Activated gamma-delta T cell treated with anti-CD3 and anti-CD28 coated beads, Interleukin-2, amount 50 U/mL, for 16 hours (primary cell): ENCODE results near the gene SHOC2.

Source experiments
- DNase-seq: peaks from one replicate; pipeline ENCODE4 v3.0.0-alpha.2; 2020; ENCODE audit warnings: low read depth

Gene SHOC2

GRCh38 chr10:110946496-110946895 is 27.1 kb downstream of the SHOC2 start:
- no peak for DNase-seq

DNA sequence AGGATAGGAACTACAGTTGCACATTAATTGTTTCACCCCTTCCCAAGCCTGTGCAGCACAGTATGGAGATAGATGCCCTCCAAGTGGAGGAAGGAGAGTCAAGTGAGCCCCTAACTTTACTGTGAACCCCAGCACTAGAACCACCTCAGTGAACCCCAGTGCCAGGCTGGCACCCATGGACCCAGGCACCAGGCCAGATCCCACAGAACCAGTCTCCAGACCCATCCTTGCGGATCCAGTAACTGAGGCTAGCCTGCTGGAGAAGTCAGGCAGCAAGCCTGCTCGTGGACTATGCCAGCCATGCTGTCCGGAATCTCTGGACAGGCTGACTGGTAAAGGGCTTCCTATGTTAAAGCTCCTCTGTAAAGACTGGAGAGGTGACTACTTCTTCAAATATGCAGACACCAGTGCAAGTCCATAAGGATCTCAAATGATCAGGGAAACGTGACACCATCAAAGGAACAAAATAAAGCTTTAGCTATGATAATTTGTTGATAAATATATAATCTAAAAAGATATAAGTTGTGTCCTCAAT is 27.7 kb downstream of the SHOC2 start:
- no peak for DNase-seq

- no peak for DNase-seq
Measured at GRCh38 chr10:110951381-110951780, 32.0 kb downstream of the SHOC2 start.

DNA sequence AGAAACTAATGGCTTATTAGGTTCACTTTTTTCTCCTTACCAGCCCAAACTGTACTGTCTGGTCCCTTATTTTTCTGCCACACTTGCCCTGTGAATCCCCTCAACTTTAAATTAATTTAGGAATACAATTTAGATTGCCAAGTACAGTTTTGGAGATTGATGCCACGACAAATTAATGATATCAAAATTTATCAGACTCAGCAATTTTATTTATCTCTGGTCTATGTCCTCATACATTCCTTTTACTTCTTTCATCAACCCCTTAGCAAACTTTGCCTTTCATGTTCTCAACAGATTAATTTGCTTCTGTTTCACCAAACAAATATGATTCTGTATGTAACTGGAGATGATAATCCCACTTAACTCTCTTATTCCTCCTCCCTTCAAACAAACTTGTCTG is 38.2 kb downstream of the SHOC2 start:
- DNase-seq: no peak

GRCh38 chr10:110959379-110960332 is 40.3 kb downstream of the SHOC2 start:
- no peak for DNase-seq

DNA sequence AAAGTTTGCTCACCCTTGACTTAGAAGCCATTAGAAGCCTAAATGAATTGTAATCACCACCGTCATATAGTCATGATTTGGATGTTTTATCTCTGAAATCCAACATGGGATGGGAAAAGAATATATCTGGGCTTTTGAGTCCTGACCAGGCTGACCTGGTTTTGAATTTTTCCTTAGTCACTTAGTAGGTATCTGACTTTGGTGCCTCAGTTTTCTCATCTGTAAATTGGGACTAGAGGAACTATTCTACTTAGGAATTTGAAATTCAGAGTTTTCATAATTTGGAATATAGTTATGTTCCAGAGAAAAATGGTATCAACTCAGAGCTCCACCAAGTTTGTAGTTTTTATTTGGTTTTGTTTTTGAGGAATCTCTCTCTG is 40.9 kb downstream of the SHOC2 start:
- DNase-seq: no peak

DNA sequence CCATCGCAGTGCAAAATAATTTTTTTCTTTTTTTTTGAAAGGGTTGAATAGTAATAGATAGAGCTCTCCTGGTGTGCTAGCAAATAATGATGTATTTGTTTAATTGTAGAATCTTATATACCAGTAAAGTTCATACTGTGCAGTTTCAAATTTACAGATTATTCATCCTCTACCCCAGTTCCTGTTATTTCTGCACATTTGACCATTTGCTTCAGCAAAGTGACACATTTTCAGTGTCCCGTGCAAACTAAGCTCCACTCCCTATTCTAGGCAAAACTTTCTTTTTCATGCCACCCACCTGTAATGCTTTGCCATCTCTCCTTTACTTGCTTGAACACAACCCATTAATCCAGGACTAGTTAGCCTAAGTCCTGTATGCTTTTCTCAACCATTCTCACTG is 43.0 kb downstream of the SHOC2 start:
- DNase-seq: no peak

DNA sequence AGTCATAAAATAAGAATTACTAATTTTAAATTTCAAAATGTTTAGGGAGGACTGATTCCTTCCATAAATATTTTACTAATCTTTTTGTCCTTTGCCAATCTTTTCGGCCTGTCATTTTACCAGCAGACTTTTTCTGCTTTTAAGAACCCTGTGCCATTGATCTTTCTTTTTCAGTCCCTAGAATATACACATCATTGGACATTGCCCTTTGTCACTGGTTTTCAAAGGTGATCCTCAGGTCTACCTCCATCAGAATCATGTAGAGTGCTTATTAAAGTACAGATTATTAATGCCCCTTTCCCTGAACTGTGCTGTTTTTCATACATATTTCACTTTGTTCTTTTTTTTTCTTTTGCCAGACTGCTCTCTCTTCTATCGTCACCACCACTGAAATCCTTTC is 43.8 kb downstream of the SHOC2 start:
- no peak for DNase-seq

- no peak for DNase-seq
Measured at GRCh38 chr10:110964681-110965080, 45.3 kb downstream of the SHOC2 start.

- no peak for DNase-seq
Measured at GRCh38 chr10:110965216-110965615, 45.8 kb downstream of the SHOC2 start.

DNA sequence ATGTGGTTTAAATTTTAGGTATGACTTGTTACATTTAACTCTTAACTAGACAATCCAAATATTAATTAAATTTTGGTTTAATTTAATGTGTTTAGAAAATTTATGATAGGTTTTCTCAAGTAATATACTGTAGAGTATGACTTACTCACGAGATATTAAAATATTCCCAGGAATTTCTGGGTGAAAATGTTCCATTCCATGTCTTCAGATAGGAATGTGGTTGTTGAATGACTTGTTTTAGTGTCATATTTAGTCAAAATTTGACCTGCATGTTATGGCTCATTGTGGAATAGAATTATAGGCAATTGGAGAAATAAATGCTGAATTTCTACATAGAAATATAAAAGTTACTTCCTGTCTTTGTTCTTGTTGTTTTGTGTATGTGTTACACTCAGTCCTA is 46.7 kb downstream of the SHOC2 start:
- DNase-seq: no peak

DNA sequence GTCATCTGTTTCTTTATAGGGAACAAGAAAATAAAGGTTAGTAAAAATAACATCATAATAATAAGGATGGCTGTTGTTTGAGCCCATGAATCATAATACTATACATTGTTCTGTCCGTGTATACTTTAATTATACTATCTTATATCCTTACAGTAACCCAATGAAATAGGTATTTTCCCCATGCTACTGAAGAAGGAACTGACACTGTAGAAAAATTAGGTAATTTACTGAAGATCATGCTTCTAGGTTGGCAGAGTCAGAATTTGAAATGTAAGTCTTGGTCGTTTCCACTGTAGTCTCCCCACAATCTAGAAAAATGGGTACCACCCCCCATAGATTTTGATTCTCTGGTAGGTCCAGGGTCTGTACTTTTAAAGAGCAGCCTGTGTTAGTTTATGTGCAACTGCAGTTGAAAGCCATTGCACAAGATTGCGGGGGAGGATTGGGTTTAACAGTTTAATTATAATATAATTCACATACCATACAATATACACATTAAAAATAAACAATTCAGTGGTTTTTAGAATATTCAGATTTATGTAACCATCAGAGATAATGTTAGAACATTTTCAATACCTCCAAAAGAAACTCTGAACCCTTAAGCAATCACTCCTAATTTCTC is 47.7 kb downstream of the SHOC2 start:
- no peak for DNase-seq

DNA sequence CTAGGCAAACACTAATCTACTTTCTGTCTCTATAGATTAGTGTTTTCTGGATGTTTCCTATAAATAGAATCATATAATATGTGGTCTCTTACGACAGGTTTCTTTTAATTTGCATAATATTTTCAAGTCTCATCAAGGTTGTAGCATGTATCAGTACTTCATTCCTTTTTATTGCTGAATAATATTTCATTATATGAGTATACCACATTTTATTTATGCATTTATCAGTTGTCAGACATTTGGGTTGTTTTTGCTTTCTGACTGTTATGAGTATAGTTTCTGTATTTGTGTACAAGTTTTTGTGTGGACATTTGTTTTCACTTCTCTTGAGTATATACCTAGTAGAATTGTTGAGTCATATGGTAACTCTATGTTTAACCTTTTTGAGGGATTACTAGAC is 48.2 kb downstream of the SHOC2 start:
- DNase-seq: no peak

DNA sequence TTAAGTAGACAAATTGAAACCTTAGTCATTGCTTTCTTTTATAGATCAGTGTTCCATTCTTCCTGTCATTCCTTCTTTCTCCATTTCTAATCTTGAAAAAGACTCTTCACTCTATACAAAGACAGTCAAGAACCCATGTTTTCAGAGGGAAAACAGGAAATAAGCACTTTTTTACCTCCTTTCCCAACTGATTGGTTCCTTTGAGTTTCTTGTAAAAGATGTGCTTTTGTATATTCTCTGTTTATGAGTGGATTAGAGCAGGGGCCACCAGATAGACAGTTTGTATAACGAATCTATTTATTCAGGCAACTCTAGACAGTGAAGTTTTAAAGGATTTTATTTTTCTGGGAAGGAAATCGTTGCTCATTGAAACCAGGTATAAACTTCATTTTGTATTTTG is 49.8 kb downstream of the SHOC2 start:
- DNase-seq: no peak

DNA sequence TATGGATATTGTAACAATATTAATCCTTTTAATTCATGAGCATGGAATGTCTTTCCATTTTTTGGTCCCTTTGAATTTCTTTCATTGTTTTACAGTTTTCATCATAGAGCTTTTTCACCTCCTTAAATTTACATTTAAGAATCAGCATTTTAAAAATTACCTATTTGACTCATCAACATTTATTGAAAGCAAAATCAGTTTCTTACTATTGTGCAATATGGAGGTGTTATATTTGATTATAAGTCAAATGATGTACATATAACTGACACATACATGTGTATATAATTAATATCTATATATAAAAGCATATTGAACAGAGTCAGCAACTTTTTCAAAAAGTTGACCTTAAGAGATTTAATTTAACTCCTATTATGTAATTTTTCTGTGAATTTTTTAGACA is 52.2 kb downstream of the SHOC2 start:
- no peak for DNase-seq

GRCh38 chr10:110972231-110973134 is 53.1 kb downstream of the SHOC2 start:
- no peak for DNase-seq

GRCh38 chr10:110973400-110973799 is 54.0 kb downstream of the SHOC2 start:
- DNase-seq: no peak

DNA sequence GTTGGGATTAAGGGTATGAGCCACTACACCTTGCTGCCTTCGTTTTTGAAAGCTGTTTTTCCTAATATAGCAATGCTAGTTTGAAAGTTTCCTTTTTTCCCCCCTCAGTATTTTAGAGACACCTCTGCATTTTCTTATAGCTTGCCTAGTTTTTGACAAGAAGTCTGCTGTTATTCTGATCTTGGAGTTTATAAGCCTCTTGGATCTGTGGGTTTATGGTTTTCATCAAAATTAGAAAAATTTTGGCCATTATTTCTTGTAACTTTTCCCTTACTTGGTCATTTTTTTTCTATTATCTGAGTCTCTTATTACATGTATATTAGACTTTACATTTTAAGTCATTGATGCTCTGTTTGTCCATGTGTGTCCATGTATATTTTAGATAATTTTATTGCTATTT is 57.2 kb downstream of the SHOC2 start:
- DNase-seq: no peak

DNA sequence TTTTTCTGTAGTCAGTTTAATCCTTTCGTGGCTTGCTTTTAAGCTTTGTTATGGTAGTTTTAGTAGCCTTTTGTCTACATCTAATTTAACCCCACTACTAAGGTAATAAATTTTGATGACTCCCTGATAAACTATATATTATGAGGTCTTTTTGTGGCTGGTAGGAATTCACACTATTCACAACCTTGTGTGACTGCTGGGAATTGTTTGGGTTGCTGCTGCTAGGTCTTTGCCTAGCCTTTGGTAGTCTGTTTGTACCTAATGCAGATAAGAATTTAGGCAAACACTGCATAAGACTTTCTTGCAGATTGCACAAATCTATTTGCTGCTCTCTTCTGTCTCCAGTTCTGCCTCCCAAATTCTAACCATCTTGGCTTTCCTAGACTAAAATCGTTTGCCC is 58.3 kb downstream of the SHOC2 start:
- no peak for DNase-seq

GRCh38 chr10:110978204-110978603 is 58.8 kb downstream of the SHOC2 start:
- no peak for DNase-seq

DNA sequence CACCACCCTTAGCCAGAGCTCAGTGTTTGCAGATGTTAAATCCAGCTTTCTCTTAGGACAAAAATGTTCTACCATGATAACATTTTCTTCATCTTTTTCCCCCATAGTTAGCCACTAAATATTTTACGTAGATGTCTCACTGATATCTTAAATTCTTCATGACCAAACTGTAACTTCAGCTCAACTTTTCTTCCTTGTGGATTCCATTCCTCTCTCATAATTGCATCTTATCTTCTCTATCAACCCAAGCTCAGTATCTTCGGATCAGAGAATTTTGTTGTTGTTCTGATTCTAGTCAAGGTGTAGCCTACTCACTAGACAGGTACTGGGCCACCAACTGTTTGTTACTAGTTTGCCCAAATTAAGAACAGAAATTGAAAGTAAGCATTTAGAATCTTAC is 60.2 kb downstream of the SHOC2 start:
- no peak for DNase-seq

DNA sequence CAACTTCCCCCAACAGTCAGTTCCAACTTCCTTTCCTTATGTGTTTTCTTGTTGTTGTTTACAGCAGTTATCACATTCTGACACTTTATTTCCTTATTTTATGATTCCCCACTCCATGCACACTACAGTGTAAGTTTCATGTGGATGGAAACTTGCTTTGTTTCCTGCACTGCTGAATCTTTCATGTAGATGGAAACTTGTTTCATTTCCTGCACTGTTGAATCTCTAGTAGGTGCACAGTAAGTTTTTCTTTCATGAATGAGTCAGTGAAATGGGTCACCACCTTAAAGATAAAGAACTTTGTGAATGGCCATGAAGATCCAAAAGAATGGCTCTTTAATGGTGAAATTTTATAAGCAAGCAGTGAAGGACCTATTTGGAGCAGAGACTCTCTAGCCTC is 61.4 kb downstream of the SHOC2 start:
- DNase-seq: no peak
